Activated CD8-positive, alpha-beta memory T cell treated with anti-CD3 and anti-CD28 coated beads for 1 hour (primary cell): ENCODE measurements around the gene TRAPPC4.
"Not testable (repeated sequence)": the region's sequence is repeated elsewhere in the genome, so short reads cannot be mapped to it uniquely, and the experiment has no call there.

Experiments used
- DNase-seq, 2 donors: peaks; one replicate each; pipeline ENCODE4 v3.0.0-alpha.2; 2020; ENCODE audit warnings: low read depth in 1 of 2; ENCODE audit errors: extremely low read depth in 1 of 2

TRAPPC4 gene

DNA sequence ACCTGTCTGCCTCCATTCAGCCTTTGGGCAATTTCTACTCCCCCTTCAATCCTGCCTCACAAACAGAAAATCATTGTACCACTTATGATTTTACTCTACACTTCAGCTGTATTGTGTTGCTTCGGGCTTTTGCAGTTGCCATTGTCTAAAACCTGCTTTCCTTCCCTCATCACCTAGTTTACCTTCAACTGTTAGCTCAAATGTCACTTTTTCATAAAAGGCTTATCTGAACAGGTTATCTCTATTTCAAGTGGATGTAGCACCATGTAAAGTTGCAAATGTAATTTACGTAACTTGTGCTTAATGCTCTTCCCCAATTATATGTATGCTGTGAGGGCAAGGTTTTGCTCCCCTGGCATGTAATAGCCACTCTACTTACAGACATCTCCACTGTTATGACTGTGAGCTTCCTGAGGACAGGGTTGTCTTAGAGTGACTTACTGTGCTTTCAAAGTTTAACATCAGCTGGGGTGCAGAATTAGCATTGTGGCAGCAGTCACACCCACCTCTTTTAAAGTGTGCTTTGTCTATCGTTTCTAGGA is 5.9 kb upstream of the TRAPPC4 start:
- no peak for DNase-seq

DNA sequence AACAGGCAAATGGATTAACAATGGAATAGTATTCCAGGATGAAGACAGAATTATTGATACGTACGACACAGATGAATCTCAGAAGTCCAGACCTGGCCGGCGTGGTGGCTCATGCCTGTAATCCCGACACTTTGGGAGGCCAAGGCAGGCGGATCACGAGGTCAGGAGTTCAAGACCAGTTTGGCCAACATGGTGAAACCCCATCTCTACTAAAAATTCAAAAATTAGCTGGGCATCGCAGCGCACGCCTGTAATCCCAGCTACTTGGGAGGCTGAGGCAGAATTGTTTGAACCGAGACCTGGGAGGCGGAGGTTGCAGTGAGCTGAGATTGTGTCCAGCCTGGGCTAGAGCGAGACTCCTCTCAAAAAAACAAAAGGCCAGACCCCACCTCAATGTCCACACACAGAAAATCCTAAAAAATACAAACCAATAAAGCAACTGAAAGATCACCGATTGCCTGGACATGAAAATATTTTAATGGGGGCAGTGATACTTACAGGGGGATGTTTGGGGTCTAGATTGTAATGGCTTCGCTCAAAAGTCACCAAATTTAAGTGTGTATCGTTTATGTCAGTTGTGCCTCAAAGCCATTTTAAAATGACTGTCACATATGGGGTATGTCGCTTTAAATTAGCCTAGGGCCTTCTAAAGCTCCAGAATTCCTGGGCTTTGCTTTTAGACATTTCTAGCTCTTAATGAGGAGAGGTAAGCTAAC is 4.2 kb upstream of the TRAPPC4 start:
- no peak for DNase-seq

DNA sequence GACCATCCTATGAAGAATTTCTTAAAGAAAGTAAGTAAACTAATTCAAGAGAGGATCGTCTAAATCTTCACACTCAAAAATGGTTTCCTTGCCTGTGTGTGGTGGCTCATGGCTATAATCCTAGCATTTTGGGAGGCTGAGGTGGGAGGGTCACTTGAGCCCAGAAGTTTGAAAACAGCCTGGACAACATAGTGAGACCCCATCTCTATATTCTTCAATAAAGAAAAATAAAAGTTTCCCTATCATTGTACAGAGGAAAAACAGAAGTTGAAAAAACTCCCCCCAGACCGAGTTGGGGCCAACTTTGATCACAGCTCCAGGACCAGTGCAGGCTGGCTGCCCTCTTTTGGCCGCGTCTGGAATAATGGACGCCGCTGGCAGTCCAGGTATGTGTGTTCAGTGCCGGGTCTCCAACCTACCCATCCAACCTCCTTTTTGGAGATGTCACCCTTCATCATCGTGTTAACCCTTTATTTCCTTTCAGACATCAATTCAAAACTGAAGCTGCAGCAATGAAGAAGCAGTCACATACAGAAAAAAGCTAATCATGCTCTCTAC is 3.4 kb upstream of the TRAPPC4 start:
- no peak for DNase-seq

DNA sequence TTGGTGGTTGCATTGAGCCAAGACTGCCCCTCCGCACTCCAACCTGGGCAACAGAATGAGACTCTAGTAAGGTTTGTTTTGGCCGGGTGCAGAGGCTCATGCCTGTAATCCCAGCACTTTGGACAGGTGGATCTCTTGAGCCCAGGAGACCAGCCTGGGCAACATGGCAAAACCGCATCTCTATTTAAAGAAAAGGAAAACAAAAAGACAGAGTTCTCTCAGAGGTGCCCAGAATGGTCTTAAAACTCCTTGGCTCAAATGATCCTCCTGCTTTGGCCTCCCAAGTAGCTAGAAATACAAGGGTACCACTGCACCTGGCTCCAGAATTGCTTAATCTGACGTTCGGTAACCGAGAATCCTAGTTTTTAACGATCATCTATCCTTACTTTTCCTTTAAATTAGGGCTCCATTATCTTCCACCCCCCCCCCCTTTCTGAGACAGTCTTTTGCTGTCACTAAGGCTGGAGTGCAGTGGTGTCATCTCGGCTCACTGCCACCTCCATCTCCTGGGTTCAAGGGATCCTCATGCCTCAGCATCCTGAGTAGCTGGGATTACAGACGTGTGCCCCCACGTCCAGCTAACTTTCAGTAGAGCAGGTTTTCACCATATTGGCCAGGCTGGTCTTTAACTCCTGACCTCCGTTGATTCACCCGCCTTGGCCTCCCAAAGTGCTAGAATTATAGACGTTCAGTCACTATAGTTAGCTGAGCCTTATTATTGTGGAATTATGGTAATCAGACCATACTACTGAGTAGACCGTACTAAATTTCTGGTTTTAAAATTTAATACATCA is 2.2 kb upstream of the TRAPPC4 start:
- no peak for DNase-seq

DNA sequence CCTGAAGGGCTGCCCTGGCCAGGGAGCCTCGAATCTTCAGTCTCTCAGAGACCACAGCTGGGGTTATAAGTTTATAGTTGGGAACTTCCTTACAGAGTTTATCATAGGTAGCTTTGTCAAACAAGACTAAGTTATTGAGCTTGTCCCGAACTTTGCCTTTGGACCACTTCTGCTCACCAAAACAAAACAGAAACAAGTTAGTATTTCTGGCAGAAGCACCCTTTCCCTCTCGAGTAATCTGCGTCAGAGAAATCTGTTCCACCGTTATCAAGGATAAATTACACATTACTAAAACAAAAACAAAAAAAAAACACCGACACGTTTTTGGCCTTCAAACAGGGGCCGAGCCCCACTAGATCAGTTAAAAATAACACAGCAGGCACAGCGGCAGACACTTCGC is 1.2 kb upstream of the TRAPPC4 start:
- not testable (repeated sequence) for DNase-seq

- DNase-seq: no peak
These were observed 1.4 kb downstream of the TRAPPC4 start for GRCh38 chr11:119019996-119020395.

DNA sequence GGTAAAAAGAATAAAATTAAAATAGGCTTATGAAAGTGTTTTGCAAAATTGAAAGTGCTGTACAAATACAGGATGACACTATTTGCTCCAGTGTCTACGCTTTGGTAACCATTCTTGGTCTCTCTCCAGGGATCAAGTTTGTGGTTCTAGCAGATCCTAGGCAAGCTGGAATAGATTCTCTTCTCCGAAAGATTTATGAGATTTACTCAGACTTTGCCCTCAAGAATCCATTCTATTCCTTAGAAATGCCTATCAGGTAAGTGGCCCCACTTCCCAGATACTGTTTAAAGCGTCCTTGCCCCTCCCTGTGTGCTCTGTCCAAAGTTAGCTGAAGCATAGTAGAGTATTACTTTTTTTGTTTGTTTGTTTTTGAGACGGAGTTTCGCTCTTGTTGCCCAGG is 3.1 kb downstream of the TRAPPC4 start:
- no peak for DNase-seq

GRCh38 chr11:119023741-119024140 is 5.2 kb downstream of the TRAPPC4 start:
- no peak for DNase-seq

- DNase-seq: no peak
These were observed 6.0 kb downstream of the TRAPPC4 start for GRCh38 chr11:119024430-119025098.

GRCh38 chr11:119025099-119025473 is 6.5 kb downstream of the TRAPPC4 start:
- DNase-seq: no peak

DNA sequence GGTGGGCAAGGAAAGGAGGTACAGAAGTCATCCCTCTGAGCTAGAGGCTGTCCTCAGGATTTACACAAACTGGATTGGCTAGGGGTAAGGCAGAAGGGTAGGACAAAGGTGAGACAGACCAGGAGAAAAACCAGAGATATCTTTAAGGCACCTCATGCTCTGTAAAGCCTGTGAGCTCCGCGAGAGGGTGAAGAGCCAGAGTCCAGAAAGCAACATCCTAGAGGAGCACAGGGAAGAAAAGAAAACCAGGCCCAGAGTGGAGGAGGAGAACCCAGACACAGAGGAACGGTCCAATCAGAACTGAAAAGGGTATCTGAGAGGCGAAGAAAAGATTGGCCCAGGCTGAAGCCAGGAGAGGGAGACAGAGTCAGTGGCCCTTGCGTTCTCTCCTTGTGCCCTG is 7.0 kb downstream of the TRAPPC4 start:
- DNase-seq: no peak

DNA sequence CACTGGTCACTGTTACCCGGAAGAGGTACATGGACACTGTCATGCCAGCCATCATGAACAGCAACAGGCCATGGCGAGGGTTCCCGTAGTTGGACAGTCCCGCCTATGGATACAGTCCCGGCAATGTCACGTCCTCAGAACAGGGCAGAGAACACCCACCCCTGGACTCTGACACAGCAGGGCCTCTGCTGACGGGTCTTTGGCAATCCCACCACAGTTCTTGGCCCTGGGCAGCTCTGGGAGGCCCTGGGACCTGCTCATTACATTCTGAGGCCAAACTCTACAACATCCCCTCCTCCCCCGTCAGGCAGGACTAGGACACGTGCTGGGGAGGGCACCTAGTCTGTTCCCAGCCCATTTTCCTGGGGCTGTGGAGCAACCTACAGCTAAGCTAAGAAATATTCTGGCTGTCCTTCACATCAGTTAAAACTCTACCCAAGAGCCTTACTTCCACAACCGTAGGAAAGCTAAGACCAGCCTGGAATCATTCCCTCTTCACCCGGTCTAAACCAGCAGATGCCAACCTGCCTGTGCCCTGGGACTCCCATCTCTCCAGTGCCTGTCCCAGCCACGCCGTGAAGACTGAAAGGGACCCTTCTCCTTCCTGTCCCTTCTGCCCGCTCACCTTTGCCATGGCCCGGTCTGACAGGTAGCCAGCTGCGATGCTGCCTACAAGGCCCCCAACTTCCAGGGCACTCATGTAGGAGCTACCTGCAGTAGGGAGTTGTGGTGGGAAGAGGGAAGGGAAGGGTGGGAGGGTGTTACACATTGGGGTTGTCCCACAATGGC is 7.6 kb downstream of the TRAPPC4 start:
- no peak for DNase-seq

GRCh38 chr11:119026970-119027369 is 8.4 kb downstream of the TRAPPC4 start:
- DNase-seq: no peak

DNA sequence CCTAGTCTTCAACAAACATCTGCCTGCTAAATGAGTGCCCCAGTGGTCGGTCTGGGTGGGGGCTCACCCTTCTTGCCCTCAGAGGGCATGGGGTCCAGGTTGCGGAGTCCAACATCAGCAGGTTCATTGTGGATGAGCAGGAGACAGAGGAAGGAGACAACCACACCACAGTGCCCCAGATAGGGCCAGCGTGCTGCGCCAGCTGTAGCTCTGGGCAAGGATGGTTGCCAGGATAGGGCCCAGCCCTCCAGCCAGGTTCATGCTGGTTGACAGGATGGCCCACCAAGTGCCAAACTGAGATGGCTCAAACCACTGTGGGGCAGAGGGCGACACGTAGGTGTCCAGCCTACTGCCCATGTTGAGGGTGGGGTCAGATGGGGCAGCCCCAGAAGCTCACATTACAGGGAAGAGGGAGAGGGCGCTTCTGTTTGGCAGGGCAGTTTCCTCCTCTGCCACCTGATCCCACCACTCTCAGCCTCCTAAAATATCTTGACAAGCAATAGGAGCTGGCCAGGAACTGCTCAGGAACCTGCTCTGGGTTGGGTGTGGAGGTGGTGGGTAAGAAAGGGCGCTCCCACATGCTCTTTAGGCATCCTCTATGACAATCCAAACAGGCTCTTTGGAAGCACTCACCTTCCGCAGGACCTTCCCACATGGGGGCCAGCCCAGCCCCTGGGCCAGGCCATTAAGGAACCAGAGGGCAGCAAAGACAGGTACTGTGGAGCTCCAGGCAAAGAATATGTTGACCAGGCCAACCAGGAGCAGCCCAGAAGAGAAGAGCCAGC is 9.2 kb downstream of the TRAPPC4 start:
- DNase-seq: no peak

GRCh38 chr11:119028346-119029068 is 9.9 kb downstream of the TRAPPC4 start:
- no peak for DNase-seq

DNA sequence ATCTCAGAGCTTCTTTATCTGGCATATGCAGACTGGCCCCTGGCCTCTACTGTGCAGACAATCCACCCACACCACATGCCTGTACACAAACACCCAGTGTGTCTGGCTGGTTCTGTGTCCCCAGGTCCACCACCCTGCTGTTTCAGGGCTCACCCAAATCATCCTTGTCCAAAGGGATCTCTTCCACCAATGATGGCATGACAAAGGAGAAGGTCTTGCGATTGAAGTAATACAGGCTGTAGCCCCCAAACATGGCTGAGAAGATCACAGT is 10.4 kb downstream of the TRAPPC4 start:
- no peak for DNase-seq

DNA sequence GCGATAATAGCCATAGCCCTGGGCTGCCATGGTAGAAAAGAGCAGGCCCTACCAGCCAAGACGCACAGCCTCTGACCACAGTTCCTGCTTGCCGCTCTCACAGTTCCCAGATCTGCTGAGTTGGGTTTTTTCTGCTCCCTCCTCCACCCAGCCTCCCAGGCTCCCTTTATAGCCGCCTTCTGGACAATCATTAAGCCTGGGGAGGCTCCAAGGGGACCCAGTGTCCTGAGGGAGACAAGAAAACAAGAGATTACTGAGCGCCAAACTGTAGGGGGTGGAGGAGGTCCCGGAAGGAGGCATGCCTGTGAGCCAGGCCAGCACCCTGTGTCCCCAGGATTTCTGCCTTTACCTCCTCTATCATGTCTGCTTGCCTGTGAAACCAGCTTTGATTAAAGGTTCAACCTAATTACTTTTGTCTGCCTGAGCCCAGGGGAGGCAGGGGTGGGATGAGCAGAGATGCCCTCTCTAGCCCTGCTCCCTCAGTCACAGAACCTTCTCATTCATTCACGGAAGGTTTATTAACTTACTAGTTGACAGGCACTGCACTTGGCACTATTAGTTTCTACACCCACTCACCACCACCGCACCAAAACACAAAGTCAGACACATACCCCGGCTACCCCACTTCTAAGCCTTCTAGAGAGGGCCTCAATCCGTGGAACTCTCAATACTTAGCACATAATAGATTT is 10.9 kb downstream of the TRAPPC4 start:
- DNase-seq: no peak

- DNase-seq: no peak
These were observed 11.4 kb downstream of the TRAPPC4 start for GRCh38 chr11:119030029-119030328.
